Parathyroid adenoma (tissue), 2 donors: ENCODE results near the gene PNPO.

Source experiments
- H2AFZ ChIP-seq: fragments of 300-600 bp; sonication (generic); one replicate; pipeline ENCODE4 v1.7.0; 2017; ENCODE audit warnings: antibody characterized with exemption, mild to moderate bottlenecking
- H3K27ac ChIP-seq: fragments of 300-600 bp; sonication (generic); one replicate; pipeline ENCODE4 v1.7.0; 2017
- H3K27me3 ChIP-seq: fragments of 300-600 bp; sonication (generic); one replicate; pipeline ENCODE4 v1.7.0; 2017; ENCODE audit warnings: low read length; ENCODE audit not compliant: control insufficient read depth, insufficient read depth
- H3K36me3 ChIP-seq: fragments of 300-600 bp; sonication (generic); one replicate; pipeline ENCODE4 v1.7.0; 2017; ENCODE audit warnings: low read length; ENCODE audit not compliant: control insufficient read depth, insufficient read depth
- H3K4me1 ChIP-seq: fragments of 300-600 bp; sonication (generic); one replicate; pipeline ENCODE4 v1.7.0; 2017; ENCODE audit warnings: control low read depth
- H3K4me2 ChIP-seq: fragments of 300-600 bp; sonication (generic); one replicate; pipeline ENCODE4 v1.7.0; 2017; ENCODE audit warnings: low read length
- H3K4me3 ChIP-seq: fragments of 300-600 bp; sonication (generic); one replicate; pipeline ENCODE4 v1.7.0; 2017; ENCODE audit warnings: low read depth, low read length
- H3K79me2 ChIP-seq: fragments of 300-600 bp; sonication (generic); one replicate; pipeline ENCODE4 v1.7.0; 2017; ENCODE audit warnings: control low read depth
- H3K9ac ChIP-seq: fragments of 300-600 bp; sonication (generic); one replicate; pipeline ENCODE4 v1.7.0; 2017; ENCODE audit warnings: mild to moderate bottlenecking
- H3K9me3 ChIP-seq: fragments of 300-600 bp; sonication (generic); one replicate; pipeline ENCODE4 v1.7.0; 2017; ENCODE audit warnings: low read length; ENCODE audit not compliant: control insufficient read depth
- CTCF ChIP-seq: fragments of 300-600 bp; sonication (generic); IDR thresholded peaks from one replicate; pipeline ENCODE4 v1.7.0; 2017; ENCODE audit warnings: antibody characterized with exemption, mild to moderate bottlenecking
- donor health status: primary hyperparathyroidism.

PNPO gene

DNA sequence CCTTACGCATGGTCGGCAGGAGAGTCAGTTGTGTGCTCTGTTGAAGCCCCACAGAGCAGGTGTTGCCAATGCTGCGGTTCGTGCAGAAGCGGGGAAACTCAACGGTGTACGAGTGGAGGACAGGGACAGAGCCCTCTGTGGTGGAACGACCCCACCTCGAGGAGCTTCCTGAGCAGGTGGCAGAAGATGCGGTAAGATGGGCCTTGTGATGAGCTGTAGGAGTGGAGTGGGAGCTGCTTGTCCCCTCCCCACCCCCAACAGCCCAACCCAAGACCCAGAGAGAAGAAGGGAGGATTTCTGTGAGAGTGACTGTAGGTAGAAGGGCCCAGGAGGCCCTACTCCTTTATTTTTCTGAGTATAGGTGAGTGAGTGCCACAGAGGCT is 34.4 kb downstream of the PNPO start:
- H3K27ac ChIP-seq: no peak overlapping the region
- no peak for TF ChIP-seq CTCF

GRCh38 chr17:47978324-47978723 is 37.0 kb downstream of the PNPO start:
- H3K4me3 ChIP-seq: no peak overlapping the region
- H2AFZ ChIP-seq: no peak overlapping the region
- no peaks in the 10 kb centered on the region for H3K79me2 ChIP-seq
- no peaks in the 10 kb centered on the region for H3K9me3 ChIP-seq
- no peak overlapping the region for H3K4me2 ChIP-seq
- no peaks in the 10 kb centered on the region for H3K36me3 ChIP-seq
- H3K27ac ChIP-seq: no peak overlapping the region
- H3K4me1 ChIP-seq: peaks cover 7% of the 10 kb centered on the region
- H3K9ac ChIP-seq: no peak overlapping the region
- peak; percentile 84 for TF ChIP-seq CTCF
- no peaks in the 10 kb centered on the region for H3K27me3 ChIP-seq

More for the DNA sequence above, 34.4 kb downstream of the PNPO start:
- no peak overlapping the region for H3K9ac ChIP-seq
- no peaks in the 10 kb centered on the region for H3K9me3 ChIP-seq
- no peak overlapping the region for H2AFZ ChIP-seq
- H3K27me3 ChIP-seq: no peaks in the 10 kb centered on the region
- H3K36me3 ChIP-seq: no peaks in the 10 kb centered on the region
- no peak overlapping the region for H3K4me2 ChIP-seq
- no peak overlapping the region for H3K4me3 ChIP-seq
- H3K4me1 ChIP-seq: peaks cover 7% of the 10 kb centered on the region
- no peaks in the 10 kb centered on the region for H3K79me2 ChIP-seq

DNA sequence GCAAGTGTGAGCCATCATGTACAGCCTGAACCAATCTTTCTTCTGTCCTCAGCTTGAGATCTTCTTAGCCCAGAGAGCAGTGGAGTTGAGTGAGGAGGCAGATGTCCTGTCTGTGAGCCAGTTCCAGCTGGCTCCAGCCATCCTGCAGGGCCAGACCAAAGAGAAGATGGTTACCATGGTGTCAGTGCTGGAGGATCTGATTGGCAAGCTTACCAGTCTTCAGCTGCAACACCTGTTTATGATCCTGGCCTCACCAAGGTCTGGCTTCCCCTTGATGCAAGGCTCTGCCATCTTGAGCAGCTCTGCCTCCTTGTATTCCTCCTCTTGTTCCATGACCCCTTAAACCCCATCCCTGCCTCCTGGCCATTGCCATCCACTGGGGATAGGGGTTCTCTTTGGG is 39.2 kb downstream of the PNPO start:
- Histone ChIP-seq H3K9me3 (no peaks in the 10 kb centered on the region), H3K9ac (no peak overlapping the region), H3K27ac (no peak overlapping the region), H3K79me2 (no peaks in the 10 kb centered on the region), H3K27me3 (no peaks in the 10 kb centered on the region), H3K36me3 (no peaks in the 10 kb centered on the region), H3K4me3 (no peak overlapping the region), H3K4me2 (no peak overlapping the region), H2AFZ (no peak overlapping the region), H3K4me1 (peaks cover 7% of the 10 kb centered on the region)
- no peak for TF ChIP-seq CTCF

DNA sequence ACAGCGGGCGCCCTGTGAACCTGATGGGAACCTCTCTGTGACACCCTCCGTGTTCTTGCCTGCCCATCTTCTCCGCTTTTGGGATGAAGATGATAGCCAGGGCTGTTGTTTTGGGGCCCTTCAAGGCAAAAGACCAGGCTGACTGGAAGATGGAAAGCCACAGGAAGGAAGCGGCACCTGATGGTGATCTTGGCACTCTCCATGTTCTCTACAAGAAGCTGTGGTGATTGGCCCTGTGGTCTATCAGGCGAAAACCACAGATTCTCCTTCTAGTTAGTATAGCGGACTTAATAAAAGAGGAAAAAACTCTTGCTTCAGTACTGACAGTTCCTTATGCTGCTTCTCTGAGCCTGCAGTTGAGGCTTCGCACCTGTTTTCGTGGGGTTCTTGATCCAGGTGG is 40.1 kb downstream of the PNPO start:
- no peak for TF ChIP-seq CTCF
- Histone ChIP-seq H3K4me3 (no peak overlapping the region), H3K9ac (no peak overlapping the region), H3K27me3 (no peaks in the 10 kb centered on the region), H3K79me2 (no peaks in the 10 kb centered on the region), H3K27ac (no peak overlapping the region), H3K36me3 (no peaks in the 10 kb centered on the region), H3K9me3 (no peaks in the 10 kb centered on the region), H2AFZ (no peak overlapping the region), H3K4me1 (peaks cover 7% of the 10 kb centered on the region), H3K4me2 (no peak overlapping the region)

GRCh38 chr17:47982091-47982617 is 40.8 kb downstream of the PNPO start:
- Histone ChIP-seq H2AFZ (no peak overlapping the region), H3K4me2 (no peak overlapping the region), H3K27me3 (no peaks in the 10 kb centered on the region), H3K4me3 (no peak overlapping the region), H3K9ac (no peak overlapping the region), H3K9me3 (no peaks in the 10 kb centered on the region), H3K4me1 (peaks cover 14% of the 10 kb centered on the region), H3K27ac (no peak overlapping the region), H3K36me3 (no peaks in the 10 kb centered on the region), H3K79me2 (no peaks in the 10 kb centered on the region)
- no peak for TF ChIP-seq CTCF
